Activated CD8-positive, alpha-beta memory T cell treated with anti-CD3 and anti-CD28 coated beads for 24 hours (primary cell): Measurements from ENCODE around the gene ACSL3.

Source experiments
- DNase-seq: peaks from one replicate; pipeline ENCODE4 v3.0.0-alpha.2; 2020

The ACSL3 gene

DNA sequence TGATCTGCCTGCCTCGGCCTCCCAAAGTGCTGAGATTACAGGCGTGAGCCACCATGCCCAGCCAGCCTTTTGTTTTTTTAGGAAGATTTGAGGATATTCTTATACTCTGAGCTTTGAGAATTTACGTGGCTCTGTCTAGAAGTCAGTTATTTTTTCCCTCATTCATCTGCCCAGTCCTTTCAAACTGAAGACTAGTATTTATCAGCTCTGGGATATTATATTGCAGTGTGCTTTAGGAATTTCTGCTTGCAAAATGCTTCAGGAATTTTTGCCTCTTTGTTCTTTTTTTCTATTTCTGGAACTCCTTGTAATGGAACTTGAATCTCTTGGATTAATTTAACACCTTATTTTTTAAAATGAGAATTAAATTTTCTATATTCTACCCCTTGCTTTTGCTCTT is 22.6 kb downstream of the ACSL3 start:
- DNase-seq, result no peak

DNA sequence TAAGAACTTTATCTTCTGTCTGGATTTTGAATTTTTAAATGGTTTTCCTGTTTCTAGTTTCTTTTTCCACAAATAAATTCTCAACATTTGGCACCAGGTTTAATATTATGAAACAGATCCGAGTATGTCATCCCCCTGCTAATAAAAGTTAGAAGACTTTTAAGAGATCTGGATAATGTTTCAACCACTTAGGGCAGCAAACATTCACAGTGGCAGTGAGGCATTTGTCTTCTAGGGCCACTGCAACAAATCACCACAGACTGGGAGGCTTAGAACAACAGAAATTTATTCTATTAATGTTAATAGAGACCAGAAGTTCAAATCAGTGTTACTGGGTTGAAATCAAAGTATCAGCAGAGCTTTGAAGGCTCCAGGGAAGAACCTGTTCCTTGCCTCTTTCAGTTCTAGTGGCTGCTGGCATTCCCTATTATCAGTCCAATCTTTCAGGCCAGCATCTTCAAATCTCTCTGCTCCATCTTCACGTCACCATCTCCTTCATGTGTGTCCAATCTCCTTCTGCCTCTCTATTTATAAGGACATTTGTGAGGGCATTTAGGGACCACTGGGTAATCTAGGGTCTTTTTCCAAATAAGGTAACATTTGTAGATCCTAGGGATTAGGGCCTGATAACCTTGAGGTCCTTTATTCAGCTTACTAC is 23.4 kb downstream of the ACSL3 start:
- DNase-seq, result no peak

DNA sequence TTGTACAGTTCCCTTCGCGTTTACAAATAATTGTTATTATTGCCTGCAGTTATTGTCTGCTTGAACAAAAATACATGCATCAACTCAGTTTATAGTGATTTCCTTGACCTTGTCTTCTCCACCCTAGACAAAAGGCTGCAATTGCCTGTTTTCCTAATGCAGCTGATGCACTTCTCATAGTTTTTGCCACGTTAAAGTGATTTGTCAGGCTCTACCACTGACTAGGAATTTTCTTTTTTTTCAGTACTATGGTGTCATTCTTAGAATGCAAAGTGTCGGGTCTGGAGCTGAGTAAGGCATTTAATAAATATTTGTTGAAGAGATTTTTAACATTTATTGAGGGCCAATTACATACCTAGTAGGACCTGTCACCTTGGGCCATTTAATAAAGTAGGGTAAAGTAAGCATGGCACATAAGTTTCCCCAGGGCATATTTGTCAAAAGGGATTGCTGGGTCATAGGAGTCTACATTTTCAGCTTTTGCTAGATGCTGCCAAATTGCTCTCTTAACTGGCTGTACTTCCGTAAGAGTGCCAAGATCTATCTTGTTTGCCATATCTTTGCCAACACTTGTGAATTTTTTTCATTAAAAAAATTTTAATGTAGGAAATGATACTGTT is 24.1 kb downstream of the ACSL3 start:
- DNase-seq, result no peak

DNA sequence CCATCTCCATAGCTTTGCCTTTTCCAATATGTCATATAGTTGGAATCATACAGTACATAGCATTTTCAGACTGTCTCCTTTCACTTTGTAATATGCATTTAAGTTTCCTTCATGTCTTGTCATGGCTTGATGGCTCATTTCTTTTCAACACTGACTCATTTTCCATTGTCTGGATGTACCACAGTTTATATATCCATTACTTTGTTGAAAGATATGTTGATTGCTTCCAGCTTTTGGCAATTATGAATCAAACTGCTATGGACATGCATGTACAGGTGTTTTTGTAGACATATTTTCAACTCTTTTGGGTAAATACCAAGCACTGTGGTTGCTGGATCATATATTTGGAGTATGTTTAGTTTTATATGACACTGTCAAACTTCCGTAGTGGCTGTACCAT is 26.3 kb downstream of the ACSL3 start:
- no peak for DNase-seq

DNA sequence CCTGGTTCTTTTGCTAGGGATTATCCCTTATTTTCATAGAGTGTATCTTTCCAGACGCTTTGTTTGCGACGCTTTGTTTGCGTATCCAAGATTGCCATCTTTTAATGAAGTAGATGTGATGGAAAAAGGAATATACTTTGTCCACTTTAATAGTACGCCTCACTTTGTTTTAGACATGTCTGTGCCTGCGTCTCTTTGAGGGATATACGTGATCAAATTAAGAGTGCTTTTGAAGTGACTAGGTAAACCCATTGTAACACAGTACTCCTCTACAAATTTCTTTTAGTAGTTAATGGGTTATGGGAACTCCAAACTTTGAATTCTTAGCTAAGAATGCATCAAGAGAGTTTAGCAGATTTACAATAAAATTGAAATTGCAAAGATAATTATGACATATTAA is 27.9 kb downstream of the ACSL3 start:
- DNase-seq, result no peak

- DNase-seq, result no peak
Measured at GRCh38 chr2:222891890-222892289, 31.1 kb downstream of the ACSL3 start.

DNA sequence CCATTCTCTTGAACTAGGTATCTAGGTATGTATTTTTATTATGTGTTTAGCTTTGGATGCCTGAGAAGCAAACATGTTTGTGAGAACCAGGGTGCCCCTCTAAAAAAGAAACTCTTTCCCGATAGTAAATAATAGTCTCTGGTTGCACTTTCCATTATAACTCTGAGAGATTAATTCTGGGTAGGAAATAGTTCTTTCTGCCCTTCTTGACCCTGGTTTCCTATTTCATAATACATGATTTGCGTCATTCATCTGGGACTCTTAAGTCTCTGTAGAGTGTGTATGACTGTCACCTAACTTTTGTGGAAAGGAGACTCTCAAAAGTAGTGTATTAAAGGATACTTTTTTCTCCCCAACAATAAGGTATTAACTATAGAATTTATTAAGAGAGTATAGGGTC is 31.5 kb downstream of the ACSL3 start:
- DNase-seq, result no peak

GRCh38 chr2:222892761-222893160 is 31.9 kb downstream of the ACSL3 start:
- no peak for DNase-seq

- DNase-seq, result no peak
Measured at GRCh38 chr2:222893716-222894115, 32.9 kb downstream of the ACSL3 start.

DNA sequence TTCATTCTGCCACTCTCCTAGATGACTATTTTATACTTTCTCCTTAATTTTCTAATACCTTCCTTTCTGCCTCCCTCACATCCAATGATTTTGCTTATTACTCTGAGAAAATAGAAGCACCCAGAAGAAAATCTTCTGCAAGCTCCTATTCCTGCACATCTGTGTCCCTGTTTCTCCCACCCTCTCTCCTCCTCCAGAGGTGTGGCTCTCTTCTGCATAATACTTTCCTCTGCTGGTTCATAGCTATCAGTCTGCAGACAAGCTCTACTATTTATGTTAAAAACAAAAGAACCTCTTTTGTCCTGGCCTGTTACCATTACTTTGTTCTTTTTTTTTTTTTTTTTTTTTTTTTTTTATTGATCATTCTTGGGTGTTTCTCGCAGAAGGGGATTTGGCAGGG is 34.3 kb downstream of the ACSL3 start:
- no peak for DNase-seq

- no peak for DNase-seq
Measured at GRCh38 chr2:222897898-222898297, 37.1 kb downstream of the ACSL3 start.

- no peak for DNase-seq
Measured at GRCh38 chr2:222899413-222900181, 38.8 kb downstream of the ACSL3 start.

DNA sequence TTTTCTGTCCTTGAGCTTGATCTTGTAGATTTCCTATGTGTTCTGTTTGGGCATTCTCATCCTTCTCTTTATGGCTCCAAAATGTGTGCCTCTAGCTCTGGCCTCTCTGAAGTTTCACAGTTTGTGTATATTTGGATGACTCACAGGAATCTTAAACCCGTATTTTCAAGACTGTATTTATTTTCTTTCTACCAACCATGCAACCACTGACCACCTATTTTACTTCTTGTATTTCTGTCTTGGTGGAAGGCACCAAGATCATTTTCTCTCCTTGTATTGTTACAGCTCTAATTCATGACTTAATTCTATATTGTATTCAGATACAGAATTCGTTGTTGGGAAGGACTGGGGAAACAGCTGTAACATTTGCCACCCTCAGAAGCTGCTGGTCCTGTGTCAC is 39.5 kb downstream of the ACSL3 start:
- no peak for DNase-seq

DNA sequence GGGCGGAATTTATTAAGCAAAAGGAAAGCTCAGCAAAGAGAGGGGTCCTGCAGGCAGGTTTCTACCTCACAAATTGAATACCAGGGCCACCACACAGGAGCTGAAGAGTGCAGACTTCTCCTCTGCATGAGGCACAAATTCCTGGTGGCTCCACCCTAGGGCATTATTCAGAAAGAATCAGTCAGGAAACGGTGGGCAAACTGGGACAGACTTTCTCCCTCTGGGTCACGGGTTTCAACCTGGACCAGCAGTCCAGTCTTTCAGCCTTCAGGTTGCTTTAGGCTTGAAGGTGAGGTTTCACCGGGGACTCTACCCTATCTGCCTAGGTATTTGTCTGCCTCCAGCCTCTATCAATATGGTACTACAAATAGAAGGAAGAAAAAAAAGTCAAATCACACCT is 41.8 kb downstream of the ACSL3 start:
- no peak for DNase-seq

GRCh38 chr2:222903234-222904220 is 42.7 kb downstream of the ACSL3 start:
- DNase-seq, result no peak

- DNase-seq, result no peak
Measured at GRCh38 chr2:222904557-222905258, 43.9 kb downstream of the ACSL3 start.

GRCh38 chr2:222907048-222907447 is 46.2 kb downstream of the ACSL3 start:
- DNase-seq, result no peak

- DNase-seq, result no peak
Measured at GRCh38 chr2:222907790-222908441, 47.1 kb downstream of the ACSL3 start.

- DNase-seq, result no peak
Measured at GRCh38 chr2:222909286-222909685, 48.5 kb downstream of the ACSL3 start.

DNA sequence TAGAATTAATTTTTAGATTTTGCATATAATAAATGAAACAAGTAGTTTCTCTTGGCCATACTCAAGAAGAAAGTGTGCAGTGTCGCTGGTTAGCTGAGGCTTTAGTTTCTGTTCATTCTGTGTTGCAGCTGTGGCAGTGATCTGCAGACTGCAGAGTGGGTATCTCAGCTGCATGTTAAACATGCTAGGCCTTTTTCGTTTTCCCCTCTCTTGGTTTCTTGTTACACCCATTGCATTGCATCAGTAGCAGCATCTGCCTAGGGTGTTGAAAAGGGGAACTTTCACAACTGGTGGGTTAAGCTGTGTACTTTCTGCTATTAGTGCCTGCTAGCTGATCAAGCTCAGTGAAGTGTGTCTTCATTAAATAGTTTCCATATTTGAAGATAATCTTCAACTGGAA is 51.3 kb downstream of the ACSL3 start:
- no peak for DNase-seq

GRCh38 chr2:222912776-222913175 is 51.9 kb downstream of the ACSL3 start:
- DNase-seq, result no peak
